Inflammatory macrophage treated with lipopolysaccharide for 4 hours (primary cell): Measurements from ENCODE around the gene CYB5R3.

Experiments
- DNase-seq: peaks from one replicate; pipeline ENCODE4 v3.0.0-alpha.2; 2020

The CYB5R3 gene

DNA sequence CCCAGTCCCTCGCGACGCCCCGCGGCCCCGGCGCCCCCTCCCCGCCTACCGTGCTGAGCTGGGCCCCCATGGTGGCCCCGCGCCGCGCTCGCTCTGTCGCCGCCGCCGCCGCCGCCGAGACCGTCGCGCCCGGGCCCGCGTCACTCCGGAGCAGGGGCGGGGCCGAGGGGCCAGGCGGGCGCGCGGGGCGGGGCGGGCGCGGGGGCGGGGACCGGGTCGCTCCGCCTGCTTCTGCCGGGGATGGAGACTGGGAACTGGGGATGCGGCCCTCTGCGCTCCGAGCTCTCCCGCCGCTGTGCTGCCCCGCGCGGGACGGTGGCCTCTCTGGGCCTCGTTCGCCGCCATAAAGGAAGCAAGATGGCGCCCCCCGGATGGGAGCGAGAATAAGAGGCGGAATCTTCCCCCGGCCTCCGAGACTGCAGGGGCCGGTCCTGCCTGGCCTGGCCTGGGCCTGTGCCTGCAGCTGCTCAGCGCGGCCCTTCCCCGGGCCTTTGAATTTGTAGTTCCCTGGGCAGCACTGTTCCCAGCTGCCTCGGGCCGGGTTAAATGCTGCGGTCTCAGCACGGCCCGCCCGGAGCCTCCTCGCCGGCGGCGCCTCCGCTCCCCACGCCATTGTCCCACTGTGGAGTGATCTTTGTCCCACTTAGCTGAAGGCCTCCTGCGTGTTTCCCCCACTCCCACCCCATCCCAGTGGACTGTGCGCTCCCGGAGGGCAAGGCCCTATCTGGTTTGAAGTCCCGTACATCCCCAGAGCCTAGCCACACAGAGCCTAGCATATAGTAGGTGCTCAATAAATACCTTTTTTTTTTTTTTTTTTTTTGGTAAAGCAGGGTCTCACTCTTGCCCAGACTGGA, at the start of gene CYB5R3:
TSS of gene CYB5R3 (minus strand) at position 147 of the 854 bp plus-strand sequence. CDS start at position 70, 77 bp downstream.
- DNase-seq: peak; percentile 80

DNA sequence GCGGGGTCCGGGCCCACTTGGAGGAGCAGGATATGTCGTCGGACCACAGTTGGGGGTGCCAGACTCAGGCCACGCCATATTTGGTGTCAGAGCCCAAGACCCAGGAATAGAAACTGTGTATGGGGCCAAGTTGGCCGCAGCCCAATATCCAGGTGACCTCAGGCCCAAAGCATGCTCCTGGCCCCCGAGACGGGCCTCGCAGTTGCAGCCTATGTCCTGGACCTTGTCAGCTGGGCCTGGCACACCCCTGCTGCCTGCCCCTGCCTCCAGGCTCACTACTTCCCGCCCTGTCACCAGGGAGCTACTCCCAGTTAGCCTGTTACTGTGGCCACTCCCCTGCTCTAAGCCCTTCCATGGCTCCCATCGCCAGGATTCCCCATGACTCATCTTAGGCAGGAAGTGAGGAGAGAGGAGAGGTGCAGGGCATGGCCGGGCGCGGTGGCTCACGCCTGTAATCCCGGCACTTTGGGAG, 48.4 kb upstream of the CYB5R3 start:
- DNase-seq: no peak

- DNase-seq: no peak
These were observed 47.3 kb upstream of the CYB5R3 start for GRCh38 chr22:42696331-42696967.

GRCh38 chr22:42695294-42695693, 46.1 kb upstream of the CYB5R3 start:
- no peak for DNase-seq

- no peak for DNase-seq
These were observed 44.8 kb upstream of the CYB5R3 start for GRCh38 chr22:42693763-42694683.

GRCh38 chr22:42693055-42693762, 44.0 kb upstream of the CYB5R3 start:
- no peak for DNase-seq

DNA sequence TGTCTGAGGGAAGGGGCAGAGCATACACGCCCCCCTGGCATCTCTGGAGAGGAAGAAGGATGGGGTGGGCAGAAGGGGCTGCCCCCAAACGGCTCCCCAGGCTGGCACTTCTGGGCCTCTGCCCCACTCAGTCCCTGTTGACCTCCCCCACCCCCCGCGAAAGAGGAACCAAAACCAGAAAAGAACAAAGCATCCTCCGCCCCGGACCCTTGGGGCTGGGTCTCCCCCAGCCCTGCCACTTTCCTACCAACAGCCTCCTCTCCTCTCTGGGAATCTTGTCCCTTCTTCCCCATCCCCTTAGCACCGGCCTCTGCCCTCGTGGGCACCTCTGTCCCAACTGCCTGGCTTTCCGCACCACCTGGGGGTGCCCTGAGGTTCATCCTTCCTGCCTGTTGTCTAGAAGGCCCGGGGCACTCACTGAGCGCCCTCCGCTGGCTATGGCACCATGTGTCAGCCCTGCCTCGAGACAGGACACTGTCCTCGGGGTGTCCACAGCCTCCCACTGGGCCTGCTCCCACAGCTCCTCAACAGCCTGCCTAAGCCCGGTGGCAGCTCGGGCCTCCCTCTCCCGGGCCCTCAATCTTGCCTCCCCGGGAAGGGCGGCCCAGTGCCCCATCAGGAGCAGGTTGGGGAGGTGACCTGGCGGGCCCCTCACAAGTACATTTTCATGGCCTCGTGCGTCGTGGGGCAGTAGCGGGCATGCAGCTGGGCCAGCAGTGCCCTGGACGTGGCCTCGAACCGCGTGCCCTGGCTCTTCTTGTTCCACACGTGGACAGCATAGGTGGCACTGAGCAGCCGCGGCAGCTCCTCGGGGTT, 43.3 kb upstream of the CYB5R3 start:
- DNase-seq: peak; percentile 19

DNA sequence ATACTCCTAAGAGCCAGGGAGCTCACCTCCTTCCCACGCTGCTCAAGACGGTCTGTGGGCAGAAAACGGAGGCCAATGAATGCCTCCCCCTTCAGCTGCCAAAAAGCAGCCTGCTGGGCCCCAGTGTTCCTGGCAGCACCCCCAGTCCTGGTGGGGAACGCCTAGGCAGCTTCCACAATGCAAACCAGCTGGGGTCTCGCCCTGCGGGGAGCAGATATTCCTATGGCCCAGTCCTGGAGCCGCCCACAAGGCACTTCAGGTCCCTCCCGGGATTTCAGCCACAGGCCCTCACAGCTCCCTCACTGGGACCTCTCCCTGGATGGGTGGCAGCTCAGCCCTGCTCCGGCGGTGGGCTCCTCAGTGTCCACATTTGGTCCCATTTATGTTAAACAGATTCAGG, 42.2 kb upstream of the CYB5R3 start:
- DNase-seq: no peak

- no peak for DNase-seq
These were observed 39.3 kb upstream of the CYB5R3 start for GRCh38 chr22:42688241-42689211.

- DNase-seq: no peak
These were observed 37.7 kb upstream of the CYB5R3 start for GRCh38 chr22:42686756-42687491.

- no peak for DNase-seq
These were observed 36.9 kb upstream of the CYB5R3 start for GRCh38 chr22:42685941-42686653.

GRCh38 chr22:42684462-42685195, 35.4 kb upstream of the CYB5R3 start:
- DNase-seq: no peak

DNA sequence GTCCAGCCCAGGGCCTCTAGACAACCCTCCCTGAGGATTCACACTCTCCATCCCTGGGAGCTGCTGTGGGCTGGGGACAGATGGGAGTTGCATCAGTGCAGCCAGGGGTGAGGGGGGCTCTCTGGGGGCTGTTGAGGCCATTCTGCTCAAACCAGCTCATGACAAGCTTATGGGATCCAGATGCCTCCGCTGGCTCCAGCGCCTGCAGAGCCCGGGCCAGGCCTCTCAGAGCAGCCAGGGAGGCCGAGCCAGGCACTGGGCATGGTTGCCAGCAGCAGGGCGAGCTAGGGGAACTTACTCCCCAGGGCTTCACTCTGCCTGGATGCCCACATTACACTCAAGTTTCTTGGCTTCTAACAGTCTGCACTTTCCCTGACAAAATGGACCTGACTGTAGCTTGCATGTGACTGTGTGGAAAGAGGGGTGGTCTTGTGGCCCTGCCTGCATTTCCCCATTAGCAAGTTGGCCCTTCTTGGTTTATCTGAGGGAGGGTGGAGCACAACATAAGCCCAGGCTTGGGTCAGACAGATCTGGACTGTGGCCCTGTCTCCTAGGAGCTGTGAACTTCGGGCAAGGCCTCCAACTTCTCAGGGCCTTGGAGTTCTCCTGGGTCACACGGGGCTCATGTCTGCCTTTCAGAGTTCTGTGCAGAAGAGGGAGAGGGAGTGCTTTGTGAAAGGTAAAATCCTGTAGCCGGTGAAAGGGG, 34.5 kb upstream of the CYB5R3 start:
- DNase-seq: no peak

- DNase-seq: no peak
These were observed 33.1 kb upstream of the CYB5R3 start for GRCh38 chr22:42682113-42682851.

DNA sequence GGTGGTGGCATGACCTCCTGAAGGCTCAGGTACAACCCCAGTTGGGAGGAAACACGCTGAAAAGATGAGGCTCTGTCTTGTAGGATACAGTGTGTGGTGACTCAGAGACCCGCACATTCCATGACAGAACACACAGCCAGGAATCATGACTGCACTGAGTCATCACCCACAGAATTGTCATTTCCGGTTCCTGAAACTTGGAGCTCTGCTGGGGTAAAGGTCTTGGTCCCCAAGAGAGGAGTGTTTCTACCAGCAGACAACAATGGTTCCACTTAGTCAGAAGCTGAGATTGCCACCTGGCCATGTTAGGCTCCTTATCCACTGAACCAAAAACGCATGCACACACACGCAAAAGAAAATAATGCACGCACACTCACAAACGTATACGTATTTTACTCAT, 31.5 kb upstream of the CYB5R3 start:
- DNase-seq: peak; percentile 96

DNA sequence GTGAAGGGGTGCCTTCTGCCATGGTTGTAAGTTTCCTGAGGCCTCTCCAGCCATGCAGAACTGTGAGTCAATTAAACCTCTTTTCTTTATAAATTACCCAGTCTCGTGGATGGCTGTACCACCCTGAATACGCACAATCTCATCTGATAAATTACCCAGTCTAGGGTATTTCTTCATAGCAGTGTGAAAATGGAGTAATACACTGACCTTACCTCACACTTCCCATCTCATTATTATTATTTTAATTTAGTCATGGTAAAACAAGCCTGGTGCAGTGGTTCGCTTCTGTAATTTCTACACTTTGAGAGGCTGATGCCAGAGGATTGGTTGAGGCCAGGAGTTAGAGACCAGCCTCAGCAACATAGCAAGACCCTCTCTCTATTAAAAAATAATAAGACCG, 30.5 kb upstream of the CYB5R3 start:
- DNase-seq: peak; percentile 64

DNA sequence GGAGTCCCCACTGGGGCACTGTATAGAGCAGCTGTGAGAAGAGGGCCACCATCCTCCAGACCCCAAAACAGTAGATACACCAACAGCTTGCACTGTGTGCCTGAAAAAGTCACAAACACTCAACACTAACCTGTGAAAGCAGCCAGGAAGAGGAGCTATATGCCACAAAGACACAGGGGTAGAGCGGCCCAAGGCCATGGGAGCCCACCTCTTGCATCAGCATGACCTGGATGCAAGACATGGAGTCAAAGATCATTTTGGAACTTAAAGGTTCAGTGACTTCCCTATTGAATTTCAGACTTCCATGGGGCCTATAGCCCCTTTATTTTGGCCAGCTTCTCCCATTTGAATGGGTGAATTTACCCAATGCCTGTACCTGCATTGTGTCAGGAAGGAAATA, 29.7 kb upstream of the CYB5R3 start:
- DNase-seq: no peak
